ENCODE results near the gene TMEM87B. TPM values are rescaled to one million over a fixed set of nuclear protein-coding genes. Genes with fewer than 3 reads are reported as not detected.

Gene TMEM87B
- total RNA-seq, result 10 to 100 TPM; 22.3 to 24.1 TPM

- intact Hi-C loops (cut with micrococcal nuclease), result loop anchor here (1.0 to 5.0 kb wide), 6 partner anchors 134 to 592 kb away; partner anchors contain the start of genes POLR1B, SLC20A1, ZC3H6 and ZC3H8
- H3K27ac Mint-ChIP-seq, result peak within 1 kb of the TSS; percentile 98
- H3K4me1 Mint-ChIP-seq (ENCODE audit: low read depth), result peaks cover 39% of the 10 kb centered on the region
- POLR2A ChIA-PET, result interaction anchor here (0.5 to 1.6 kb wide), 6 partner anchors 9 to 171 kb away, joined by 3 to 7 read pairs (median 4); partner anchors contain the start of gene ANAPC1
- H3K4me3 Mint-ChIP-seq, result peak within 1 kb of the TSS; percentile 96
- peaks cover 7% of the 10 kb centered on the region for H3K36me3 Mint-ChIP-seq
- CTCF ChIA-PET, result interaction anchor here (0.7 to 1.5 kb wide), 2 partner anchors 157 to 167 kb away, joined by 4 to 11 read pairs; no protein-coding TSS in a partner anchor
- no peaks in the 10 kb centered on the region for H3K27me3 Mint-ChIP-seq
- DNase-seq, result peak; percentile 99
- no peaks in the 10 kb centered on the region for H3K9me3 Mint-ChIP-seq
Observed at GRCh38 chr2:112054847-112055729, at the start of gene TMEM87B. Gene TMEM87B, plus strand, starts transcription at chr2:112055269. Its CDS starts 323 bp downstream, at chr2:112055592.

GRCh38 chr2:112005406-112006075, 49.5 kb upstream of the TMEM87B start:
- intact Hi-C loops (cut with micrococcal nuclease), result no loop called here
- H3K9me3 Mint-ChIP-seq, result no peaks in the 10 kb centered on the region
- ChIA-PET CTCF (no interaction called here), POLR2A (no interaction called here)
- H3K4me3 Mint-ChIP-seq, result no peak overlapping the region
- H3K36me3 Mint-ChIP-seq, result no peaks in the 10 kb centered on the region
- no peaks in the 10 kb centered on the region for H3K27me3 Mint-ChIP-seq
- H3K27ac Mint-ChIP-seq, result no peak overlapping the region
- peaks cover 4% of the 10 kb centered on the region for H3K4me1 Mint-ChIP-seq (ENCODE audit: low read depth)
- DNase-seq, result no peak

GRCh38 chr2:112006076-112006410, 49.0 kb upstream of the TMEM87B start:
- H3K4me1 Mint-ChIP-seq (ENCODE audit: low read depth), result peaks cover 4% of the 10 kb centered on the region
- no peaks in the 10 kb centered on the region for H3K27me3 Mint-ChIP-seq
- intact Hi-C loops (cut with micrococcal nuclease), result no loop called here
- POLR2A ChIA-PET, result no interaction called here
- DNase-seq, result no peak
- no peaks in the 10 kb centered on the region for H3K36me3 Mint-ChIP-seq
- H3K4me3 Mint-ChIP-seq, result no peak overlapping the region
- CTCF ChIA-PET, result no interaction called here
- H3K9me3 Mint-ChIP-seq, result no peaks in the 10 kb centered on the region
- H3K27ac Mint-ChIP-seq, result no peak overlapping the region

GRCh38 chr2:112007493-112007892, 47.6 kb upstream of the TMEM87B start:
- POLR2A ChIA-PET, result no interaction called here
- H3K4me3 Mint-ChIP-seq, result no peak overlapping the region
- intact Hi-C loops (cut with micrococcal nuclease), result no loop called here

GRCh38 chr2:112008910-112009485, 46.1 kb upstream of the TMEM87B start:
- ChIA-PET POLR2A (no interaction called here), CTCF (no interaction called here)
- Mint-ChIP-seq H3K36me3 (no peaks in the 10 kb centered on the region), H3K9me3 (no peaks in the 10 kb centered on the region), H3K27me3 (no peaks in the 10 kb centered on the region), H3K27ac (no peak overlapping the region), H3K4me3 (no peak overlapping the region), H3K4me1 (ENCODE audit: low read depth) (no peaks in the 10 kb centered on the region)
- intact Hi-C loops (cut with micrococcal nuclease), result no loop called here
- DNase-seq, result no peak

More at GRCh38 chr2:112007493-112007892, 47.6 kb upstream of the TMEM87B start:
- Mint-ChIP-seq H3K4me1 (ENCODE audit: low read depth) (no peaks in the 10 kb centered on the region), H3K27me3 (no peaks in the 10 kb centered on the region), H3K27ac (no peak overlapping the region), H3K36me3 (no peaks in the 10 kb centered on the region), H3K9me3 (no peaks in the 10 kb centered on the region)
- CTCF ChIA-PET, result no interaction called here
- DNase-seq, result no peak

GRCh38 chr2:112010751-112011150, 44.3 kb upstream of the TMEM87B start:
- intact Hi-C loops (cut with micrococcal nuclease), result no loop called here
- ChIA-PET POLR2A (no interaction called here), CTCF (no interaction called here)
- no peaks in the 10 kb centered on the region for H3K4me1 Mint-ChIP-seq (ENCODE audit: low read depth)
- no peaks in the 10 kb centered on the region for H3K9me3 Mint-ChIP-seq
- DNase-seq, result no peak
- H3K27ac Mint-ChIP-seq, result no peak overlapping the region
- no peaks in the 10 kb centered on the region for H3K27me3 Mint-ChIP-seq
- no peaks in the 10 kb centered on the region for H3K36me3 Mint-ChIP-seq
- H3K4me3 Mint-ChIP-seq, result no peak overlapping the region

- peaks cover 7% of the 10 kb centered on the region for H3K27me3 Mint-ChIP-seq
Observed at GRCh38 chr2:112012556-112012955, 42.5 kb upstream of the TMEM87B start.

GRCh38 chr2:112018846-112019245, 36.2 kb upstream of the TMEM87B start:
- H3K27me3 Mint-ChIP-seq, result peaks cover 17% of the 10 kb centered on the region
- DNase-seq, result no peak
- ChIA-PET POLR2A (no interaction called here), CTCF (no interaction called here)
- H3K4me1 Mint-ChIP-seq (ENCODE audit: low read depth), result no peaks in the 10 kb centered on the region
- H3K27ac Mint-ChIP-seq, result no peak overlapping the region
- H3K4me3 Mint-ChIP-seq, result no peak overlapping the region
- no peaks in the 10 kb centered on the region for H3K36me3 Mint-ChIP-seq
- no peaks in the 10 kb centered on the region for H3K9me3 Mint-ChIP-seq
- intact Hi-C loops (cut with micrococcal nuclease), result no loop called here

More at GRCh38 chr2:112012556-112012955, 42.5 kb upstream of the TMEM87B start:
- Mint-ChIP-seq H3K27ac (no peak overlapping the region), H3K9me3 (no peaks in the 10 kb centered on the region), H3K4me3 (no peak overlapping the region), H3K4me1 (ENCODE audit: low read depth) (no peaks in the 10 kb centered on the region), H3K36me3 (no peaks in the 10 kb centered on the region)
- POLR2A ChIA-PET, result no interaction called here
- intact Hi-C loops (cut with micrococcal nuclease), result no loop called here
- CTCF ChIA-PET, result no interaction called here
- DNase-seq, result no peak

- POLR2A ChIA-PET, result no interaction called here
- no peak overlapping the region for H3K27ac Mint-ChIP-seq
- H3K36me3 Mint-ChIP-seq, result no peaks in the 10 kb centered on the region
- no peak overlapping the region for H3K4me3 Mint-ChIP-seq
- no peaks in the 10 kb centered on the region for H3K9me3 Mint-ChIP-seq
- no peak for DNase-seq
- H3K27me3 Mint-ChIP-seq, result peaks cover 17% of the 10 kb centered on the region
- H3K4me1 Mint-ChIP-seq (ENCODE audit: low read depth), result no peaks in the 10 kb centered on the region
- intact Hi-C loops (cut with micrococcal nuclease), result no loop called here
- CTCF ChIA-PET, result no interaction called here
Observed at GRCh38 chr2:112019569-112019982, 35.5 kb upstream of the TMEM87B start.

- no peak for DNase-seq
- intact Hi-C loops (cut with micrococcal nuclease), result no loop called here
- Mint-ChIP-seq H3K9me3 (no peaks in the 10 kb centered on the region), H3K36me3 (no peaks in the 10 kb centered on the region), H3K4me1 (ENCODE audit: low read depth) (no peaks in the 10 kb centered on the region), H3K27me3 (peaks cover 17% of the 10 kb centered on the region), H3K27ac (no peak overlapping the region), H3K4me3 (no peak overlapping the region)
- CTCF ChIA-PET, result no interaction called here
- POLR2A ChIA-PET, result no interaction called here
Observed at GRCh38 chr2:112020561-112020960, 34.5 kb upstream of the TMEM87B start.

- H3K27me3 Mint-ChIP-seq, result peaks cover 17% of the 10 kb centered on the region
- intact Hi-C loops (cut with micrococcal nuclease), result no loop called here
- POLR2A ChIA-PET, result no interaction called here
- no peak overlapping the region for H3K4me3 Mint-ChIP-seq
- no peaks in the 10 kb centered on the region for H3K9me3 Mint-ChIP-seq
- no peak for DNase-seq
- no peaks in the 10 kb centered on the region for H3K36me3 Mint-ChIP-seq
- no peaks in the 10 kb centered on the region for H3K4me1 Mint-ChIP-seq (ENCODE audit: low read depth)
- H3K27ac Mint-ChIP-seq, result no peak overlapping the region
- CTCF ChIA-PET, result no interaction called here
Observed at GRCh38 chr2:112021290-112021689, 33.8 kb upstream of the TMEM87B start.

- Mint-ChIP-seq H3K4me1 (ENCODE audit: low read depth) (no peaks in the 10 kb centered on the region), H3K4me3 (no peak overlapping the region), H3K9me3 (no peaks in the 10 kb centered on the region), H3K27ac (no peak overlapping the region), H3K27me3 (peaks cover 13% of the 10 kb centered on the region), H3K36me3 (no peaks in the 10 kb centered on the region)
- CTCF ChIA-PET, result no interaction called here
- POLR2A ChIA-PET, result no interaction called here
- no peak for DNase-seq
- intact Hi-C loops (cut with micrococcal nuclease), result no loop called here
Observed at GRCh38 chr2:112021781-112022231, 33.3 kb upstream of the TMEM87B start.

Data from activated CD4-positive, alpha-beta memory T cell treated with anti-CD3 and anti-CD28 coated beads for 36 hours (primary cell).